HG03378 (cell line): ENCODE data around the gene NECTIN1.
A peak's percentile ranks its signal among the peaks of the same experiment; 100 is the strongest.

Experiments
- ATAC-seq: cut with Tn5 transposase; IDR thresholded peaks from one replicate; pipeline ENCODE4 v1.9.1; 2021; ENCODE audit warnings: mild to moderate bottlenecking, moderate library complexity; ENCODE audit not compliant: unreplicated experiment

NECTIN1 gene

GRCh38 chr11:119728651-119729580 is at the start of gene NECTIN1:
Gene NECTIN1 (minus strand): TSS chr11:119729200. CDS start chr11:119728553, 647 bp downstream.
- ATAC-seq = peak; percentile 63

GRCh38 chr11:119778391-119779194 is 49.6 kb upstream of the NECTIN1 start:
- ATAC-seq = no peak

GRCh38 chr11:119777940-119778339 is 48.9 kb upstream of the NECTIN1 start:
- ATAC-seq = no peak

- ATAC-seq = no peak
Observed at GRCh38 chr11:119776651-119777050, 47.7 kb upstream of the NECTIN1 start.

GRCh38 chr11:119776031-119776636 is 47.1 kb upstream of the NECTIN1 start:
- no peak for ATAC-seq

GRCh38 chr11:119774172-119774763 is 45.3 kb upstream of the NECTIN1 start:
- ATAC-seq = no peak

- ATAC-seq = no peak
Observed at GRCh38 chr11:119772641-119773415, 43.8 kb upstream of the NECTIN1 start.

GRCh38 chr11:119772076-119772475 is 43.1 kb upstream of the NECTIN1 start:
- ATAC-seq = no peak

- no peak for ATAC-seq
Observed at GRCh38 chr11:119771172-119771770, 42.3 kb upstream of the NECTIN1 start.

- ATAC-seq = no peak
Observed at GRCh38 chr11:119765628-119766027, 36.6 kb upstream of the NECTIN1 start.

GRCh38 chr11:119764108-119764868 is 35.3 kb upstream of the NECTIN1 start:
- no peak for ATAC-seq

- no peak for ATAC-seq
Observed at GRCh38 chr11:119763071-119763728, 34.2 kb upstream of the NECTIN1 start.

- ATAC-seq = no peak
Observed at GRCh38 chr11:119759747-119760412, 30.9 kb upstream of the NECTIN1 start.

GRCh38 chr11:119759324-119759723 is 30.3 kb upstream of the NECTIN1 start:
- peak; percentile 45 for ATAC-seq

GRCh38 chr11:119758291-119758690 is 29.3 kb upstream of the NECTIN1 start:
- ATAC-seq = no peak

- ATAC-seq = no peak
Observed at GRCh38 chr11:119757378-119757777, 28.4 kb upstream of the NECTIN1 start.

- ATAC-seq = no peak
Observed at GRCh38 chr11:119756169-119756865, 27.3 kb upstream of the NECTIN1 start.
